MM.1S (cell line): ENCODE measurements around the gene PIP5K1C.

ENCODE experiments used
- CTCF ChIP-seq: fragments of 300-600 bp; sonication (generic); IDR thresholded peaks from 2 replicates; pipeline ENCODE4 v1.5.1; 2016; ENCODE audit warnings: antibody characterized with exemption, low read length, mixed read lengths
- EZH2 ChIP-seq: fragments of 300-600 bp; sonication (generic); optimal IDR thresholded peaks from 2 replicates; pipeline ENCODE3; 2017; ENCODE audit warnings: low read depth, mild to moderate bottlenecking, antibody characterized with exemption, low read length, mixed read lengths
- EZH2phosphoT487 ChIP-seq: fragments of 300-600 bp; sonication (generic); IDR thresholded peaks from 2 replicates; pipeline ENCODE4 v1.6.1; 2018; ENCODE audit warnings: antibody characterized with exemption, low read length

- TF ChIP-seq CTCF (no peak), EZH2 (no peak), EZH2phosphoT487 (no peak)
Measured at GRCh38 chr19:3693025-3693925, 7.0 kb downstream of the PIP5K1C start.
